HL-60/S4 (cell line): ENCODE data around the gene SLC9A9.

Experiments used
- in situ Hi-C: fragments of 300-500 bp; cut with MboI; formaldehyde crosslinking; loops from 2 replicates; pipeline ENCODE4 v1.14.3; 2022; ENCODE audit warnings: low sequenced_read_pairs

The SLC9A9 gene

DNA sequence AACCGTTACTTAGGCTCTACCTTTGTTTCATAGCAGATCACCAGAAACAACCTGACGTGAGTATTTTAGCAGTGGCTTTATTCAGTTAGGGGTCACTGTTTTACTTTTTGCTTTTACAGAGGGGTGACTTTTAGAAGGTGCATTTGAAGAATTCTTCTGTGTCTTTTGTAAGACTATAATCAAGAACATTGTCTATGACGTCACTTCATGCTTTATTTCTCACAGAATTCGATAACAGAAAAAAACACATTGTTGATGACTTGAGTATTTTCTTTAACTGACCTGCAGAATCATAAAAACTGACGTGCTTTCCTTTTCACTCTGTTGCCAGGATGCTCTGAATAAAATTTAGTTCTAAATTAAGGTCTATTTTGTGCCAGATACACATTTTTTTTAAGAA lies 244.5 kb downstream of the SLC9A9 start:
- in situ Hi-C loops = no loop called here

DNA sequence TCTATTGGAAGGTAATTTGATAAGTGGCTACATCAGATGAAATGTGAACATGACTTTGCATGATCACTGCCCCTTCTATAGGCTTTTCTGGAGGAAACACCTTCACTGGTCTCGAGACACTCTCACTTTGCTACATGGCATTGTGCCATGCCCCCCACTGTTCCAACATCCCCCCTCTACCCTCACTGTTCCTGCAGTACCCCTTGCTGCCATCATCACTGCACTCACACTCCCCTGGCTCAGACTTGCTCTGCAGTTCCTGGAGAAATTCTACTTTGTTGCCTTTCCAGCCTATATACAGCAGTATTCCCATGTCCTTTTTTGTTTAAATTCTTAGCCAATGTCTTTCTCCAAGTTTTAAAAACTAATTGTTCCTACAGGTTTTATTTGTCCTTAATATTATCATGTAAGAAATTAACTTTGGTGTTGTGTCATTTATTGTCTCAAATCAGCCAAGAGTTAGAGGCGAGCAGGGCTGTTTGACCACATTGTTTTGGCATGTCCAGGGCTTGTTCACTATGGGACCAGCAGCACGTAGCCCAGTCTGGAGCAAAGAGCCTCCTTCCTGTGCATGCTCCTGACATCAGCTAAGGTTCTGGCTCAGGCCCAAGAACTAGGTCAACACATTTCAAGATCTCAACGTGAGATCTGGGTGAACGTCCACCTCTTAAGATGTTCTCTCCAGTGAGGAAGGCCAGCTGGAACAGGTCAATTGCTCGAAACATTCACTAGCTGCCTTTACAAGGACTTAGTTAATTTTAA lies 246.4 kb downstream of the SLC9A9 start:
- in situ Hi-C loops = no loop called here

DNA sequence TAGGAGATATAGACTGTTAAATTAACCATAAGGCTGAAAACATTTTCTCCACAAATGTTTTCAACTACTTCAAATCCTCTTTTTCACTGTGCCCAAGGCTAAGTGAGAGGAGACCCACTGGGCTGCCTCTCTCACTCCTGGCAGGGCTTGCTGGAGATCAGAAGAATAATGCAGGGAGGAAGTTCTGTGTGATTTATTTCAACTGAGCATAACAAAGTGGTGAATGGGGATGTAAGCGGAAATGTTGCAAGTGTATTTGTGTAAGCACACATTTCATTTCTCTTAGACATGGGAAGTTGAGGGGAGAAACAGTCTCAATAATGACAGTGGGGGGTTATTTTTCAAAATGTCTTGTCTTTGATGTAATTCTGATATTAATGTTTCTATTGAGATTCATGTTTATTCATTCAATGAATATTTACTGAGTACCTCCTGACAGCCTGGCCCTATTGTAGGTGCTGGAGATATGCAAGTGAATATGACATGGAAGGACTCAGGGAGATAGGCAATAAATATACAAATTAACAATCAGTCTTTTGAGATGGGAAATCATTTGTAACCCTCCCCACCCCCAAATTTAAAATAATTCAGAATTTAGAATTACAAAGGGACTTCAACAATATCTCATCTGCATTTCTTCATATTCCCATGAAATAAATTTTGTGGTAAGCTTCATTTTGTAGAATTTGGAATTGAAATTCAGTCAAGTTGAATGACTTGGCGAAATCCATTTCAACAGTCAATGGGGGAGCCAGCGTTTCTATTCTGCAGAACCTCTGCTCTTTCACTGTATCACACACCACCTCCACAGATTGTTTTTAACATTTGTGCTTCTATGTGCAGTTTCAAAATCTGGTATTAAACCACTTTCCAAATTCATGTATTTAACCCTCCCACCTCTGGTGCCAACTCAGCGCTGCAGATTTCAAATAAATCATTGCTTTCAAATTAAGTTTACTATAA lies 247.2 kb downstream of the SLC9A9 start:
- in situ Hi-C loops = no loop called here

DNA sequence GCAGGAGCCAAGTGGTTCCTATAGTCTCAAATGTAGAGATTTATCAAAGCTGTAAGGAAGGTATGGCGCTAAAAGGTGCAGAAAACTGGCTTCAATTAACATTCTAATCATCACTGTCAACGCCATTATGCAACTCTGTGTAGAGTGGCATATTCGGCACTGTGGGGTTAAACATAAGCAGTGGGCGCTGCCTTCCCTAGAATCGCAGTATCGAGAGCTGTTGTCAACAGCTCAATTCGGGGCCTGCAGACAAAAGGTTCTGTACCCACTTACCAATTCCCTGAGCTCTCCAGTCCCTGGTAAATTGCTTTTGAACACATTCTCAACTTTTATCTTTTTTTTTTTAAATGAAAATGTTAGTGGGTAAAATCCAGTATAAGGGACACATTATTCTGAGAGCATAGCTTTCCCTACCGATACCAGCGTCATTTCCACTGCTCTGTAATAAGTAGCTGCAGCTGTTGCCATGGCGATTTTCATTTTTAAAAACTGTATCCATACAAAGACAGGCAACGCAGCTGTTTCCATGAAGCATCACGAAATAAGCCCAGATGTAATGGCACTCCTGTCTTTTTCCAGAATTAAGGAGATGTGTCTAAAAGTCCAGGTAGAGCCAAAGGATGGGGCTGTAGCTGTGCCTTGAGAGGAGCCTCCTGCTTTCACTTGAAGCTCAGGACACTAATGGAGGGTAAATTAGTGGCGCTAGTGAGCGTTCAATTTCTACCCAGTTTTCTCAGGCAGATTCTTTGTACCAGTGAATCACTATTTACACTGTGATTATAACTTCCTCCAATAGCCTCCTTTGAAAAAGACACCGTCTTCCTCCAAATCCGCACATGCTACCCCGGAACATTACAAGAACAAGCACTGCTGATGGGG lies 250.3 kb downstream of the SLC9A9 start:
- in situ Hi-C loops = no loop called here

DNA sequence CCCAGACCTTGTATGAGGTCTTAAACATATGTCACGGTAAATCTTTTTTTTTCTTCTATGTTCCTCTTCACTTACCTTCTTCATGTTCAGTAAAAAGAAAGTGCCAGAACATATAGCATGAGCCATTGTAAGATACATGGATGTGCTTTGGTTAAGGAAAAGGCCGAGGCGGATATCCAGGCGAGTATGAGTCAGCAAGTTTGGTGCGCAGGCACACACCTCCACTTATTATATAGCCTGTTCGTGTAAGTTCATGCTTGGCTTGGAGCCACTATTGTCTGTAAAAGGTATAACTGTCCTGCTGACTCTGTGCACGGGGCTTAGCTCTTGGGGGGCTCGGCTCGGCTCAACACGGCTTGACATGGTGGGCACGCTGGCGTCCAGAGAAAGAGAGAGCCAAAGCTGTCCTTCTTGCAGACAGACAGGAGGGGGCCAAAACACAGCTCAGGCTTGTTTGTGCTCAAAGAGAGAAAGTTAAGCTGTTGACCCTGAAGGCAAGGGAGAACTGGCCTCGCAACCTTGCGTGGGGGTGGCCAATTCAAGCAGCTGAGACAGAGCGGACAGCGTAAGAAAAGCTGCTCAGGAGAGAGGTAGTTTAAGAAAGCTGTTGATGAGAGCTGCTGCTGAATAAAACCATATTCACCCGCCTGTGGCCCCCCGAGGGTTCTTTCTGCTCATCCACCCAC lies 251.2 kb downstream of the SLC9A9 start:
- in situ Hi-C loops = no loop called here

DNA sequence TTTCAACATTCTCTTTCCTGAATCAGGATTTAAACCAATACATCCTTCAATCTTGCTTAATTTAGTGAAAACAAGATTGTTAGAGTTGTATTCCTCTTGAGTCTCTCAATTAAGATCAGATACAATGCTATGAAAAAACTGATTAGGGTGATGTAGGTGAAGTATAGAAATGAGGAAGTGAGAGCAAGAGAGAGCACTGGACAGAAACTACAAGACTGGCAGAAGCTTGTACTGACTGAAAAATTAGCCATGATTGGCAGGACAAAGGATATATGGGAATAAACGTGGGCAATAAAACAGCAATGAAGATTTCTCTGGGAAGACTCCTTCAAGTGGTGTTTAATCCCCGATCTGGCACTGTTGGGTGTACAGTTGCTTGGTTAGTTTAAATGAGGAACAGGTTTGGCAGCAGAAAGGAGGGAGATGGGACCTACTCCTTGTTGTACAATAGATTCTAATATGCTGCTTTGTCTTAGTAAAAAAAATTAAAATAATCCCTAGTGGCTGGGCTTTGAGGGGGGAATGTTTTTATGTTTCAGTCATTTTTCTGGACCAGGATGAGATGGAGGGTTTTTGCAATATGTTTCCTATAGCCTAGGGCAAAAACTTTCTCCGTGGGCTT lies 252.7 kb downstream of the SLC9A9 start:
- in situ Hi-C loops = no loop called here

DNA sequence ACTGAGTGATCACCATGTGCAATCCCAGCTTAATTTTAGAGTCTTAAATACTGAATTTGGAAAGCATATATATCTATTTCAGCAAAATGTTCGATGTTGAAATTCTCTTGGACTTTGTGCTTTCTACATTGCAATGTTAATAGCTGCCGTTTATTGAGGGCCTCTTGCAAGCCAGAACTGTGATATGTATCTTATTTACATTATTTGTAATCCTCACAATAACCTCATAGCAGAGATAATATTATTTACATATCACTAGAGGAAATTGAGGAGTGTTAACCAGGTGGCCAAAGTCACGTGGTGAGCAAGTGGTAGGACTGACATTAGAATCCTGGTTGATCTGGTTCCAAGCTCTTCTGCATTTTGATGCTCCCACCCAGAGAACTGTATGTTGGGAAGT lies 254.1 kb downstream of the SLC9A9 start:
- in situ Hi-C loops = no loop called here

DNA sequence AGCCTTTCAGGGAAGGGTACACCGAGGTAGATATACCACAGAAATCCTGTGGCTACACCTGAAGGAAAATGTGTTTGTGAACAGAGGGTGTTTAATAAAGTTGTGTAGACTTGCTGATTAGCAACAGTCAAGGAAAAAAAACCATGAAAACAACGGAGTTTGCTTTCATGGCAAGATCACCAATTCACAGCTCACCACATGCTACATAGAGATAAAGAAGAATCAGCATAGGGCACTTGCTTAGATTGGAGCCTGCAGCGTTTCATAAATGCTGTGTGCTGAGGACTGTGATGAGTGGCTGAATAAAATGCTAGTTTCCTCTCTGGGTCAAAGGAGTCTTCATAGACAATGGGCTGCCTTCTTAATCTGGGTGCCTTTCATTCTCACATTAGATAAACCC lies 257.6 kb downstream of the SLC9A9 start:
- in situ Hi-C loops = no loop called here

DNA sequence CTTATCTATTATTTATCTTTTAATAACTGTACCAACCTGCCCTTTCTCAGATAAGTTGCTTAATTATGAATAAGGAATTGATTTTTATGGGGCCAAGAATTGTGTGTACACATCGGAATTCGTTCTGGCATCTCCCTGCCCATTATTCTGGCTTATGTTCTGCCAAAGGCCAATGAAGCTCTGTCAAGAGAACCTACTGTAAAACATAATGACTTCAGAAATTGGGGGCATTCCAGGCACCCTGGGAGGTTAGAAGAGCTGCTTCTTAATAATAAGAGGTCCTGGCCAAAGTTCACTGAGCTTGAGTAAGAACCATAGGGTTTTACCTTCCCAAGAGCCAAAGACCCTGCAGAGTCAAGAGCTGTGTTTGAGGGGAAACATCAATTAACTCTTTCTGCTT lies 261.7 kb downstream of the SLC9A9 start:
- in situ Hi-C loops = no loop called here

DNA sequence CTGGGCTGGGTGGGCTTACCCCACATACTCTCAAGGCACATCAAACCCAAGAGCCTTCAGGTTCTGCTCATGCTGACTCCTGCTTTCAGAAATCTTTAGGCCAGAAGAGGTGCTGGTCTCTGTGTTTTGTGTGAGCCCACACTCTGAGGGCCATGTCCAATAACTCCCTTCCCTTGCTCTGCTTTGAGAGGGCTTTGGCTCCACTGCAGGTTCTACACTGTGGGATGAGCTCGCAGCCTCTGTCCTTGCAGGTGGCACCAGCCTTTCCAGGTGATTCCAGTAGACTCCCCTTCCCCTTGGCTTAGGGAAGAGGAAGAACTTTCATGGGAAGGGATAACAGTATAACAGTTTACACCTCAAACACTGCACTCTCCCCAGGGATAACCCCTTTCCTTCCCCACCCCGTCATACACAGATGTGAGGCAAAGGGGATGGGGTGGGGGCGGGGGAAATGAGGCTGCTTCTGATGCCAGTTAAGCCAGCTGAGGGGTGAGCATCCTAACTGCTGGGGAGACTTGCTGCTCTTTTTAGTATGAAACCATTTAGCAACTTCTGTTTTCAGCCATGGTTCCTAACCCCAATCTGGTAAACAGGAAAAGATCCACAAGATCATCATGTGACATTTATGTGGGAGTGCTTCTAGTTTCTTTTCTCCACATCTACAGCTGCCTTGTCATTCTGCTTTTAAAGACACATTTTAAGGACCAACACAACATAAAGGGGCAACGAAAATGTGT lies 262.4 kb downstream of the SLC9A9 start:
- in situ Hi-C loops = no loop called here

DNA sequence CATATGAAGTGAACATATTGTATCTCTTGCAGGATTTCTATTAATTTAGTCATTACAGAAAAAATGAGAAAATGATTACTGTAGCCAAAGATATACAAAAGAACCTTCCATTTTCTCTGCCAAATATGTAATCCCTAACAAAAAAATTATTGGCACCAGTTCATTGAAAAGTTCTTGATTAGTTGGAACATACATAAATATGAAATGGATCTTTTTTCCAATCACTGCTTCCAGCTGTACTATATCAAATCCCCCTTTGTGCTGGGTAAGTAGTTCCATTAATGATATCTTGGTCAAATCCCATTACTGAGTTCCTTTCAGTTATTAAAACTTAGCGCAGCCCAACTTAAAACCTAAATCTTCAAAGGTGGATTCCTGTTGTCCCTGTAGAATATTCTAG lies 263.8 kb downstream of the SLC9A9 start:
- in situ Hi-C loops = no loop called here

DNA sequence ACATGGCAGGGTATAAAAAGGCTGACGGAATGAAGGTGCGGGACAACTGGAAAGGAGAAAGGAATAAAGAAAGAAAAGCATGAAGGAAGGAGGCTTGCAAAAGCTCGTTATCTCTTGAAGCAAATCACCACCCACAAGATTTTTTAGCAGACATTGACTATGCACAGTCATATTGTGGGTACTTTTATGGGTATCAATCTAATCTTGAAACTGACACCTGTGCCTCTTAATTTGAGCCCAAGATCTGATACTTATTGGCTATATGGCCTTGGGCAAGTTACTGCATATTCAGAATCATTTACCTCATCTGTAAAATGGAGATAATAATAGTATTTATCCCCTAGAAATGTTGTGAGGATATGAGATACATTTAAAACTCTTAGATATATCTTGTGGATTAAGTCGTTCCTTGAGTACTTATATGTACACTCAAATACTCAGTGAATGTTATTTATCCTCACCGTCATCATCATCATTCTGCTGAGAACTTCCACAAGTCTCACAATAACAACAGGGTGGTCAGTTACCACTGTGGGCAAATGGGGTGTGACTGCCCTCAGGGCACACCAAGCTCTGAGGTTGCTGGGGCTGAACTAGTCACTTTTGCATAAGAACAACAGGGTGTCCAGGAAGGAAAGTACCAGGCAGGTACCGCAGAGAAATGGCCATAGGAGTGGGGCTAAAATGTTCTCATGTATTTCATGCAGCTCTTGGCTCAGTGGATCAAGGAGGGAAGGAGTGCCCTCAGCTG lies 266.1 kb downstream of the SLC9A9 start:
- in situ Hi-C loops = no loop called here

DNA sequence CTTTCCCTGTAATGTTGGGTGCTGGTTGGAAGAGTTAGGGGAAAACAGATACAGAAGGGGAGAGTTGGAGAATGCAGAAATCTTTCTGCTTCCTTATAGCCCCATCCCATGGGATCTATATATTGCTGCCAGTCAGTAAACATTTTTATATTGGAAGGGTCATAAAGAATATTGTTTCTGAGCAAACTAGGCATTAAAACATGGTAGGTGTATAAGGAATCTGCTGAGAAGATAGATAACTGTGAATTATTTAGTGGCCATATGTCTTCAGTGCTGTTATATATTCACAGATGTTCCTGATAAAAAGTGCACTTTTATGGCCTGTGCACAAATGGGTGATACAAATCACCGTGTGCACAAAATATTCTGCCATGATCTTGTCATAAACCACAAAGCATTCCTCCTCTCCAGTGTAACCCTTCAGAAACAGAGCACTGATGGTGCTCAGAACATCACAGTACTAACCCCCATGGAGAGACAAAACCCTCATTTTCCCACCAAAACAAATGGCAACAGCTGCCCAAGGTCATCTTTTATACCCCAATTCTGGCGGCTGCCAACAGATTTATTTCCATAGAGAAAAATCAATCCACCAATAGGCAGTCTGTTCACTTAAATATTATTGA lies 269.3 kb downstream of the SLC9A9 start:
- in situ Hi-C loops = no loop called here

DNA sequence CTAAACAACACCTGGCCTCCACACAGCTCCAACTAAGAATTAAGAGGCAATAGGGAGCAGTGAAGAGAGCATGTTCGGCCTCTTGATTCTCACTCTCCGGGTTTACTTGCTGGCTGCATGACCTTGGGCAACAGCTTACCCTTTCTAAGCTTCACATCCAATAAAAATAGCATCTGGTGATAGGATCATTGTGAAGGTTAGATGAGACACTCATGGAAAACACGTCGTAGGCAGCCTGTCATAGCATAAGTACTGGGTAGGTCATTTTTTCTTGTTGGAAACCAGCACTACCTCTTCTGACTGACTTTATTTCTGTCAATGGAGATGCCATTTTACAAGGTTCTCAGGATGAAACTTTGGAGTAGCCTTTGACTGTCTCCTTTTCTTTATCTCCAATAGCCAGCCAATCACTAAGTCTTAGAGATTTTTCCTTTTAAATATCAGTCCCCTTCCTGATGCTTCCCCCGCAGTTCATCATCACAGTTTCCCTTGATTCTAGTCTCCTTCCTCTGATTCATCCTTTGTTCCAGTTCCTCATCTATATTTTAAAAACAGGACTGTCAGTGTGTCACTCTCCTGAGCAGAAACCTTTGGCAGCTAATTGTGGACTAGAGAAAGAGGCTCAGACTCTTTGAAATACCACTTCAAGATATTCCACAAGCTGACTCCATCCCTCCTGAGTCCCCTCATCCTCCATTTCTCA lies 271.5 kb downstream of the SLC9A9 start:
- in situ Hi-C loops = no loop called here

DNA sequence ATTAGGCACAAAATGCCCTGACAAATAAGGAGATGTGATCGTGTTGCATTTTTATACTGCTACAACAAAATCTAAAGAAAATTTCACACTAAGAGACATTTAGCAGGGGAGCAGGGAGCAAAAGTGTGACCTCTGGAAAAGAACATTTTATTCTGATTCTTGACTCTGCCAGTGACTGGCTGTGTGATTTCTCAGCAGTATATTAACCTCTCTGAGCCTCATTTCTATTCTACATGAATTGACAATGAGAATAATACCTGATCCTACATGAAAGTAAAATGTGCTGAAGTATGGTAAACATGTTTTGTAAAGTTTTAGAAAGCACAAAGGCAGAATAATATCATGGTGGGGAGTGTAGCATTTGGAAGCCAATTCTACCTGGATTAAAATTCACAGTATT lies 273.3 kb downstream of the SLC9A9 start:
- in situ Hi-C loops = no loop called here

DNA sequence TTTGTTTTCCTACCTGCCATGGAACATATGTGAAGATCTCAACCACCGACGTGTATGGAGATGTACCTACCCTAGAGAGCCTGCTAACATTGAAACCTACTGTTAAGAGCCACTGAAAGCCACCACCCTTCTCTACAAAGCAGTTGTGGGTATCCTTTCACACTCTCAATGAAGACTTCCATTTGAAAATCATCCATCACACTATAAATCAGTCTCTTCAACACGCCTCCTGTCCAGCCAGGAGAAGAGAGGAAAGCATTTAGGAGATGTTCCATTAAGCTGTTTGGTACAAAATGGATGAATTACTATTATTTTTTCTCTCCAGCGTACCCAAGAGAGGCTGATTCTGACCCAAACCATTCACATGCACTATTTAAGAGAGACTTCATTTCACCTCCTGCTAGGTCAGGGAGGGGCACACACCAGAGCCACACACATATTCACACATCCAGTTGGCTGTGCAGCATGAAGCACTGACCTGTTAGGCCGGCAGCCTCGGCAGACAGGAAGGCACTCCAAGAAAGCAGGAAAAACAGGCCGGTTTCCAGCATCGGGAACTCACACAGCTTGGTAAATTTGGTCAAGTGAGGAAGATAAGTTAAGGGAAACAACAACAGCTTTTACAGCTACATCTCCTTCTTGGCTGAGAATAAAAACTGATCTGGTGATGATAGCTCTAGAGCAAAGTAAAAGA lies 274.5 kb downstream of the SLC9A9 start:
- in situ Hi-C loops = no loop called here

DNA sequence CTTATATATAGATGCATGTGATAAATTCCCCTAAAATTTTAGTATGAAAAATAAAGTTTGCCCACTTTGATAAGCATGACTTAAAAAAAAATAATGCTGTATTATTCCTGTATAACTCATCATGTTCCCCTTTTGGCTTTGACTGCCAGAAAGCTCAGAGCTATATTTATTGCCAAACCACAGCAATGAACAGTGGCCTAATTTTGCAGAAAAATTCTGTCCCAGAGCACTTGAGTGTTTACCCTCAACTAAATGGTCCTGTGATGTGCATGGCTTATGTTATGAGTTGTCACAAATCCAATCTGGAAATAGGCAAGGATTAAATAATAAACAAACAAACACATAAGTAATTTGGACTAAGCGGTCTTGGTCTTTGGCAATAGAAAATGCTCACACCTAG lies 276.7 kb downstream of the SLC9A9 start:
- in situ Hi-C loops = no loop called here
